ENCODE measurements around the gene TEX22.

GRCh38 chr14:105431256-105431655, 32.9 kb downstream of the TEX22 start:
- TF ChIP-seq CTCF (IDR thresholded peaks at IDR 0.05) (no peak), POLR2A (IDR thresholded peaks at IDR 0.05) (no peak)
